Retina (tissue), 1 donor: ENCODE results near the gene SMARCD1.
"Not testable (repeated sequence)": the region's sequence is repeated elsewhere in the genome, so short reads cannot be mapped to it uniquely, and the experiment has no call there.

ENCODE experiments used
- DNase-seq: peaks from one replicate; pipeline ENCODE4 v3.0.0-alpha.2; 2016

The SMARCD1 gene

DNA sequence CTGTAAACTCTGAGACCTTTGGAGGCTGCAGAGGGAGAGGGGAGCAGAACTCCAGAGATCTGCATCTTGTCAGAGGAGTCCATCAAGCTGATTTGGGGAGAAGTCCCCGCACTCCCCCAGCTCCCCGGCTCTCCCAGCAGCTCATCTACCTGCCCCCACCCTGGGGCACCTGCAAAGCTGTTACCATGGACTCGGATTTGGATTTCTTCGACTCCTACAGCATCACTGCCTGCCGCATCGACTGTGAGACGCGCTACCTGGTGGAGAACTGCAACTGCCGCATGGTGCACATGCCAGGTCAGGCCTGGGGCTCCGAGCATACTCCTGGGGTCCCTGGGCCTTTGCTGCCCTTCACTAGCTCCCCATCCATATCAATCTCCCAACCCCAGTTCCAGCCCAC is 6.9 kb upstream of the SMARCD1 start:
- no peak for DNase-seq

DNA sequence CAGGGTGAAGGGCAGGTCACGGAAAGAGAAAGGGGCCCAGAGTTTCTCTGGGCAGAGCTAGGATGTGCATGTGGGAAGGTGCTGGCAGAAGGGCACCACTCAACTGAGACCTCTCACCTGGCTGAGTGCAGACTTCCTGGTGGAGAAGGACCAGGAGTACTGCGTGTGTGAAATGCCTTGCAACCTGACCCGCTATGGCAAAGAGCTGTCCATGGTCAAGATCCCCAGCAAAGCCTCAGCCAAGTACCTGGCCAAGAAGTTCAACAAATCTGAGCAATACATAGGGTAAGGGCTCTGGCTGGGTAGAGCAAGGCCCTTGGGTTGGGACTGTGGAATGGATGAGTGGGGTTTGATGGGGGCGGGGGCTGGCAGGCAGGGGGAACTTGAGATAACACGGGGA is 5.4 kb upstream of the SMARCD1 start:
- no peak for DNase-seq

DNA sequence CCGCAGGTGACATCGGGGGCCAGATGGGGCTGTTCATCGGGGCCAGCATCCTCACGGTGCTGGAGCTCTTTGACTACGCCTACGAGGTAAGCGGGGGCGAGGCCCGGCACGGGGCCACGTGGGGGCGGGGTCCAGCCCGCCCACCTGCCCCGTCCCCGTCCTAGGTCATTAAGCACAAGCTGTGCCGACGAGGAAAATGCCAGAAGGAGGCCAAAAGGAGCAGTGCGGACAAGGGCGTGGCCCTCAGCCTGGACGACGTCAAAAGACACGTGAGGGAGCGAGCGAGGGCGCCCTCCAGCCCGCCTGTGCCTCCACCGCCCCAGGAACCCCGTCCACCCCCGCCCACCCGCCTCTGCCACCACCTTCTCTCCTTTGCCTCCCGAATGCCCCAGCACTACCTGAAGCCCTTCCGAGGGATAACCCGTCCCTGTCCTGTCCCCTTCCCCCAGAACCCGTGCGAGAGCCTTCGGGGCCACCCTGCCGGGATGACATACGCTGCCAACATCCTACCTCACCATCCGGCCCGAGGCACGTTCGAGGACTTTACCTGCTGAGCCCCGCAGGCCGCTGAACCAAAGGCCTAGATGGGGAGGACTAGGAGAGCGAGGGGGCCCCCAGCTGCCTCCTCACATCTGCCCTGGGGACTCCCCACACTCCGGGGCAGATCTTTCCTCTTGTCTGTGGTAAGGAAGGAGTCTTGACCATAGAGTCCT is 3.9 kb upstream of the SMARCD1 start:
- no peak for DNase-seq

DNA sequence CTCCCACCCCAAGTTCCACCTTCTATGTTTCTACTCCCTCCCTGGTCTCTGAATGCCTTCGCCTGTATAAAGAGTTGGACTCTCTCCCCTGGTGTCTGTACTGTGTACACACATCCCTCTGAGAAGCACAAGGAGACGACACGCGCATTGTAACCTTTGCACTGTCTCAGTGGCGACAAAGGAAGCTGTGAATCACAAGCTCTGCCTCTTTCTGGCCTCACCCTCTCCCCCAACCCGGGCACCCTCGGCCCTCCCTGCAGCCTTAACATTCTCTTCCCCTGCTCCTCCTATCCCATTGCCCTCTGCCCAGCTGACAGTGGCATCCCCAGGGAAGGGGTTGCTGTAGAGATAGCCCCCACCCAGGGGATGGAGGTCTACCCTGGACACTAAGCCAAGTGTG is 2.5 kb upstream of the SMARCD1 start:
- DNase-seq, result no peak

DNA sequence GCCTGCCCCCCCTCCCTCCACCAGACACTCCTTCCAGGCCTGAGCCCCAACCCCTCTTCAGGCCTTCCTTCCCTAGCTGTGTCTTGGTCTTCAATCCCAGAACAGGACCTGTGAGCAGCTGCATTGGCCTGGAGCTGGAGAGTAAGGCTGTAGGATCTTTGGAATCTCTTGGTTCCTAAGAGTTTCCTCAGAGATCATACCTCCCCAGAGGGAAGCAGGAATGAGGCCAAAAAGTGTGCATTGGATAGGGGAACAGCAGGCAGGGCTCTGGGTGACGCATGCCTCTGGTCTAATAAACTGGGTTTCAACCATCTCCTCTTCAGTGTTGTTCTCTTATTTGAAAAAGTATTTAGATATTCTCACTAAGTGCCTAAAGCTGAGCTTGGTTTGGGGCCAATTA is 1.8 kb upstream of the SMARCD1 start:
- DNase-seq, result no peak

DNA sequence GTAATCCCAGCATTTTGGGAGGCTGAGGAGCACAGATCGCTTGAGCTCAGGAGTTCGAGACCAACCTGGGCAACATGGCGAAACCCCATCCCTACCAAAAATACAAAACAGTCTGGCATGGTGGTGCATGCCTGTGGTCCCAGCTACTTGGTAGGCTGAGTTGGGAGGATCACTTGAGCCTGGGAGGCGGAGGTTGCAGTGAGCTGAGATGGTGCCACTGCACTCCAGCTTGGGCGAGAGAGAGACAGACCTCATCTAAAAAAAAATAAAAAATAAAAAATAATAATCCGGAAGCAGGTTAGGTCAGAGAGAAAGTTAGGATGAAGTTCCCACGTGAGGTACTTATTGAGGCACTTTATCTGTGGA is 750 bp upstream of the SMARCD1 start:
- DNase-seq, result not testable (repeated sequence)

DNA sequence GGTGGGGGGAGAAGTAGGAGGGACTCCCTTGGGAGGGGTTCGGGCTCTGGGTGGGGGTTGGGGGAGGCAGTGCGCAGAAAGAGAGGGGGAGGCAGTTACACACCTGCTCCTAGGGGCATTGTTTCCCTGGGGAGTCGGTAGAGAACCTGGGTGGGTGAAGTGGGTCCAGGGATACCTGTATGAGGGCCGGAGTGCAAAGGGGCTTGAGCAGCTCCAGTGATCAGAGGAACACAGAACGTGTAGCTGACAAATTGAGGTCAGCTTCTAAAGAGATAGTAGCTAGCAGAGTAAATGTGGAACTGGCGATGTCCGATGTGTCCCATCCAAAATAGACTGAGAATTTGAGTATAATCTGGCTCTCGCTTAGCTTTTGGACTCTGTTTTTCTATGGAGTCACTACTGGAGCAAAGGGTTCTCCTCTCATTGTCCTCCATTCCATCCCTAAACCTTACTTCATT is 502 bp downstream of the SMARCD1 start:
- DNase-seq, result peak; percentile 42

GRCh38 chr12:50086148-50086547 is 1.0 kb downstream of the SMARCD1 start:
- DNase-seq, result no peak

GRCh38 chr12:50087151-50087550 is 2.0 kb downstream of the SMARCD1 start:
- no peak for DNase-seq

DNA sequence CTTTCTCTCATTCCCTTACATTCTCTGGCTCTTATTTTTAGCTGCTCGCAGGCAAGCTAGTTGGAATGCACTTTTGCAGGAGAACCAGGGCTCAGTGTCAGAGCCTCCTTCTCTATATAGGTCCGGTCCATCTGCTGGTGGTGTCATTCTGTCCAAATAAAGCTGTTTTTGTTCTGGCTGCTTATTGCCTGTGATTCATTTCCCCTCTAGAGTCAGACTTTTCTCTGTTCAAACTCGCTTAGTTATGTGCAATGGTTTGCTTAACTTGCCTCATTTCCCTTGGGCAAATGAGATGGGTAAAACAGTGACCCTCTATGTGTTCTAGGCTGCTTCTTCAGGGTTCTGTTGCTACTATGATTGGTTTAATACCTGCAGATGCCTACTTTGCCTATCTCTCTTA is 2.9 kb downstream of the SMARCD1 start:
- no peak for DNase-seq

DNA sequence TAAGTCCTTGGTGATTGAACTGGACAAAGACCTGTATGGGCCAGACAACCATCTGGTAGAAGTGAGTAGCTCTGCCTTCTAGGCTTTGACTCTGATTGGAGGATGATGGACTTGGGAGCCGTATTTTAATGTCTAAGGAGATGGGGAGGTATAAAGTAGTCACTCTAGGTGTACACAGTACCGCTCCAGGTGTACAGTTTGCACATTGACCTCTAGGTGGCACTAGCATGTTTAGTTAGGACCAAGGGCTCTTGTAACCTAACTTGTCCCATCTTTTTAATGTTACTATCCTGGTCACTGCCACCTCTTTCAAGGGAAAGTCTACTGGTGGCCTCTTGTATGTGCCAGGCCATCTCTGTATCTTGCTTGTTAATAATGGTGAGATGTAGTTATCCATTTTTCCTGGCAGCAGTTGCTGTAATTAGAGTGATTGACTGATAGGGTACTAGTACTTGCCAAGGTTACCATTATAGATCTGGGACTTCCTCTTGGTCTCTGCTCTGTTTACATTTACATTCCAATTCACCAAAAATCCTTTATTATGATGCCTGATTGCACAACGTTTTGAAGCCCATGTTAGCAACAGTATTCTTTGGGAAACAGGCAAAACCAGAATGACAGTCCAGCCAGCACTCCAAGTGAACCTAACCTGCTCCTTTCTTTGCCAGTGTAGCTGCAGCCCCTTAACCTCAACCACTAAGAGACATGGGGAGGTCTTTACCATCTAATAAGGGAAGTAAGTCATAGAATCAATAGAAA is 3.6 kb downstream of the SMARCD1 start:
- DNase-seq, result no peak

GRCh38 chr12:50089730-50090129 is 4.6 kb downstream of the SMARCD1 start:
- no peak for DNase-seq

- DNase-seq, result no peak
Measured at GRCh38 chr12:50090391-50090790, 5.2 kb downstream of the SMARCD1 start.

DNA sequence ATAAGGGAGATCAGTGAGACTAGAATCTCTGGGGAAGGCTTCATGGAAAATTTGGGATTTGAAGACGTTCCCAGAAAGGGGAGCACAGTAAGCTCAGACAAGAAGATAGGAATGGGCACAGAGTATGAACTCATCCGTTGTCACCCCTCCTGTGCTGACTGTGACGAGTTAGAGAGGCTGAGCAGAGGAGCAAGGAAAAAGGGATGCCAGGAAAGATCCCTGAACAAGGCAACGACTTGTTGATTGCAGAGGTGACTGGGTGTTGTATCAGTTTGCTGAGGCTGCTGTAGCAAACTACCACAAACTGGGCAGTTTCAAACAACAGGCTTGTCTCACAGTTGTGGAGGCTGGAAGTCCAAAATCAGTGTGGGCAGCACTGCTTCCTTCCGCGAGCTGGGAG is 12.8 kb downstream of the SMARCD1 start:
- DNase-seq, result no peak

DNA sequence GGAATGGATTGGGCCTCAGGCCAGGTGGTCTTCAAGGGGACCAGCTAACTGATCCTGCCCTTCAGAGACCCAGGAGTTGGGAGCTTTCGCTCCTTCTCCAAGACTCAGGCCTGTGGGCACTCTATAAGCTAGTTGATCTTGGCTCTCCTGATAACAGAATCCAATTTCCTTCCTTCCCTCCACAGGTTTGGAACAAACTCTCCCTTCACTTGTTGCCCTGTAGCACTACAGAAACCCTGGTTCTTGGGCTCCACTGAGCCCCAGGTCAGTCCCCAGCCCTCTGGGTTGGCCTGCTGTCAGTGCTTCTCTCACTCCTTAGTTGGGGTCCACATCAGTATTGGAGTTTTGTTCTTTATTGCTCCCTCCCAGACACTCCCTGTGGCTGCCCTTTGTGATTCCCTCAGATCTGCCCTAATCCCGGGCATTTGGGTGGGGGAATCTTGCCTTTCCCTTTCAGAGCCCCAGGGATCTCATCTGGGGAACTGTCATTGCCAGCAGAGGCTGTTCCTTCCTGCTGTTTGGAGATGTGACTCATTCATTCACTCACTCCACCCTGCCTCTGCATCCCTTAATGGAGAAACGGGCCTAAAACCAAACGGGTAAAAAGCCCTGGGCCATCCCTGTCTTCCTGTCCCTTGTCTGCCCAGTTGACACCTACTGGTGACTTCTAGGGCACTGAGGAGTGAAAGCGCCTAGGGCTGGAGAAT is 14.3 kb downstream of the SMARCD1 start:
- no peak for DNase-seq

DNA sequence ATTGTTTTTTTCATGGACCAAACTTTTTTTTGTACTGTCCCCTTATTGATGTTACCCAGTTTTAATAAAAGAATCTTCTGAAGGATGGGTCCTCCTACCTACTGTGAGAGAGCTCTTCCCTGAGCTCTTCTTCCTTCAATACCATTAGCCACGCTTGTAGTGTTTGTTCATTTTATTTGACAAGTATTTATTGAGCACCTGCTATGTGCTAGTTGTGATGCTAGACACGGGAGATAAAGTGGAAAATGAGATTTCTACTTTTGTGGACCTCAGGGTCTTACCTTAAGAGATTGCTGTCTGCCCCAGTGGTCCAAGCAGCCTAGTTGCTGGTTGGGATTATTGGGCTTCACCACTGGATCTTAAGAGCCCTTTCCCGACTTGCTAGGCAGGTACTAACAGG is 15.4 kb downstream of the SMARCD1 start:
- DNase-seq, result no peak

DNA sequence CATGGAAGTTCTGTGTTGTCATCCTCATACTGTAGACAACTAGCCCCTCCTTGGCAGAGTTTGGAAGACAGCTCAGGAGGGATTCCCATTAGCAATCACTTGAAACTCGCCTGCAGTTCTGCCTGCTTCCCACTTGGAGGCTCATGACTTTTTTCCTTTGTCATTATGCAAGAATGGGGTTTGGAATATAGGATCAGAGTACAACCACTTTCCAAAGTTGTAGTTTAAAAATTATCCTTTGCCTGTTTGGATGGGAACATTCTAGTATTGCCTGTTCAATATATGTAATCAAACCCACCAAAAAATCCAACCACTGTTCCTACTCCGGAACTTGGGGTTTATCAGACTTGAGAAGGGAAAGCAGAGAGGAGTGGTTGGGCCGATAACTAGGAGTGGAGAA is 16.5 kb downstream of the SMARCD1 start:
- DNase-seq, result no peak

DNA sequence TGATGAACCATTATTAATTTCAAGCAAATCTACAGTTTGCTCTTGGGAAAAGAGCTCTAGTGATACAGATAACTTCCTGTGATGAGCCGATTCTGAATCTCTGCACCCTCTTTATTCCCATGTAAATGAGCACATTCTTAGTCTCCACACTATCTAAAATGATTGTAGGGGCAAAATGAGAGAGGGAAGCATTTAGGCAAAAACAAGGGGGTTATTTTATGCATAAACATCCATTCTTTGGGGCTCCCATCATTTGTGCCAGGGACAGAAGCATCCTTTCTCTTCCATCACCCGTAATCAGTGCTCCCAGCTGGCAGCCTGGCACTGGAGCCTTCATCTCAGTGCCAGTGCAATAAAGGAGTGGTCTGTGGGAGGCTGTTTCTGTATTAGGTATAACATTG is 17.0 kb downstream of the SMARCD1 start:
- no peak for DNase-seq

GRCh38 chr12:50102646-50103309 is 17.6 kb downstream of the SMARCD1 start:
- DNase-seq, result no peak

- no peak for DNase-seq
Measured at GRCh38 chr12:50103351-50103750, 18.2 kb downstream of the SMARCD1 start.

DNA sequence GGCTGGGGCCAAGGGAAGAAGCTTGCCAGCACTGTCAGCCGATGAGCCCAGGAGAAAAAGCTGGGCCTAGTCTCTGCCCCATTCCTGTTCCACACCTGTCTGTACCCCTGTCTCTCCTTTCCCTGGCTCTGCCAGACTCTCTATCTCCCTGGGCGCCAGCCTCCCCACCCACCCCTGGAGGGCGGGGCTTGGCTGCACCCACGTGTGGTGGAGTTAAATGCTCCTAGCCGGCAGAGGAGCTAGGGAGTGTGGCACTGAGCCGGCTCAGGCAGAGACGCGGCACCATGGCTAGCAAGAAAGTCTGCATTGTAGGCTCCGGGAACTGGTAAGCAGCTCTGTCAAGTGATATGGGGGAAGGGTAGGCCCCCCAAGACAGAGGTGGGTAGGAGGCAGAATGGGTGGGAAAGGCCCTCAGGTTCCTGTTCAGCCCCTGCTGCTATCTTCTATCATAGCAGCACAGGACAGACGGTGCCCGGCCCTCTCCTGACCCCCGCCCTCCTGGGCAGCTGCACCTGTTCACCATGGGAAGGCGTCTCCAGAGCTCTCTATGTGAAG is 18.7 kb downstream of the SMARCD1 start, which contains the start of gene GPD1:
Gene GPD1 (plus strand): TSS at position 242 of the 555 bp plus-strand sequence. CDS start 43 bp downstream, at position 285.
- peak; percentile 38 for DNase-seq

GRCh38 chr12:50104417-50105366 is 19.6 kb downstream of the SMARCD1 start:
- DNase-seq, result no peak
